Hepatocyte (in vitro differentiated cells): ENCODE measurements around the gene PSMD5. TPM values are rescaled to one million over a fixed set of nuclear protein-coding genes. Genes with fewer than 3 reads are reported as not detected.

Source experiments
- DNase-seq: peaks from one replicate; pipeline ENCODE4 v3.0.0-alpha.2; 2016; ENCODE audit warnings: low spot score
- H2AFZ ChIP-seq: fragments of 200-600 bp; sonication (generic); 2 replicates; pipeline ENCODE4 v1.6.0; 2016; ENCODE audit warnings: antibody characterized with exemption, mild to moderate bottlenecking
- H3K27ac ChIP-seq: fragments of 200-600 bp; sonication (generic); 2 replicates; pipeline ENCODE4 v1.5.1; 2016; ENCODE audit warnings: mild to moderate bottlenecking
- H3K27me3 ChIP-seq: fragments of 200-600 bp; sonication (generic); 2 replicates; pipeline ENCODE4 v1.6.1; 2016
- H3K36me3 ChIP-seq: fragments of 200-600 bp; sonication (generic); replicated peaks from 2 replicates; pipeline ENCODE4 v1.5.1; 2016; ENCODE audit warnings: low read depth; ENCODE audit not compliant: insufficient read depth
- H3K4me1 ChIP-seq: fragments of 200-600 bp; sonication (generic); 2 replicates; pipeline ENCODE4 v1.5.1; 2016; ENCODE audit warnings: mild to moderate bottlenecking, moderate library complexity; ENCODE audit not compliant: insufficient read depth
- H3K4me2 ChIP-seq: fragments of 200-600 bp; sonication (generic); 2 replicates; pipeline ENCODE4 v1.6.0; 2016
- H3K4me3 ChIP-seq: fragments of 200-600 bp; sonication (generic); 2 replicates; pipeline ENCODE4 v1.5.1; 2016; ENCODE audit warnings: mild to moderate bottlenecking
- H3K79me2 ChIP-seq: fragments of 200-600 bp; sonication (generic); 2 replicates; pipeline ENCODE4 v1.6.0; 2017; ENCODE audit warnings: mild to moderate bottlenecking
- H3K9me2 ChIP-seq: fragments of 200-600 bp; sonication (generic); replicated peaks from 2 replicates; pipeline ENCODE4 v1.6.0; 2017; ENCODE audit warnings: mild to moderate bottlenecking; ENCODE audit not compliant: insufficient read depth
- H3K9me3 ChIP-seq: fragments of 200-600 bp; sonication (generic); 2 replicates; pipeline ENCODE4 v1.5.1; 2016; ENCODE audit warnings: low read depth, mild to moderate bottlenecking
- H4K20me1 ChIP-seq: fragments of 200-600 bp; sonication (generic); 2 replicates; pipeline ENCODE4 v1.6.0; 2016; ENCODE audit warnings: mild to moderate bottlenecking; ENCODE audit not compliant: insufficient read depth, poor library complexity, severe bottlenecking
- EZH2 ChIP-seq: fragments of 200-600 bp; sonication (generic); IDR thresholded peaks from 2 replicates; pipeline ENCODE4 v1.6.1; 2016; ENCODE audit warnings: antibody characterized with exemption, mild to moderate bottlenecking, borderline replicate concordance
- EZH2phosphoT487 ChIP-seq: fragments of 200-600 bp; sonication (generic); IDR thresholded peaks from one replicate; pipeline ENCODE4 v1.6.1; 2018; ENCODE audit warnings: antibody characterized with exemption, mild to moderate bottlenecking, low read depth, moderate library complexity; ENCODE audit not compliant: unreplicated experiment, severe bottlenecking
- WGBS: methylation state at CpG from one replicate; pipeline ENCODE4 v1.1.6; 2016; ENCODE audit warnings: low lambda C conversion rate; ENCODE audit errors: missing lambda C conversion rate; 5-methylcytosine and 5-hydroxymethylcytosine counted together
- polyA plus RNA-seq: library from polyadenylated mRNA; unstranded; fragments of >200 nt; fragmentation: Nextera tagmentation; extraction: Ambion mirVana; gene quantifications from 2 replicates; pipeline ENCODE4 v1.2.1, GENCODE V29; 2016
- total RNA-seq: library from RNA; depleted of rRNA; stranded (reverse); fragments of >200 nt; gene quantifications from 2 replicates; pipeline ENCODE4 v1.2.3, GENCODE V29; 2014
- TF ChIP-seq, protein P1 (sequence below): fragments of 200-600 bp; sonication (generic); IDR thresholded peaks from 2 replicates; pipeline ENCODE4 v1.5.1; 2016; ENCODE audit warnings: antibody characterized with exemption, mild to moderate bottlenecking; ENCODE audit not compliant: poor library complexity

Gene PSMD5
- total and polyA plus RNA-seq, 2 experiments from 2014 or later: 10.4 to 14.7 TPM

DNA sequence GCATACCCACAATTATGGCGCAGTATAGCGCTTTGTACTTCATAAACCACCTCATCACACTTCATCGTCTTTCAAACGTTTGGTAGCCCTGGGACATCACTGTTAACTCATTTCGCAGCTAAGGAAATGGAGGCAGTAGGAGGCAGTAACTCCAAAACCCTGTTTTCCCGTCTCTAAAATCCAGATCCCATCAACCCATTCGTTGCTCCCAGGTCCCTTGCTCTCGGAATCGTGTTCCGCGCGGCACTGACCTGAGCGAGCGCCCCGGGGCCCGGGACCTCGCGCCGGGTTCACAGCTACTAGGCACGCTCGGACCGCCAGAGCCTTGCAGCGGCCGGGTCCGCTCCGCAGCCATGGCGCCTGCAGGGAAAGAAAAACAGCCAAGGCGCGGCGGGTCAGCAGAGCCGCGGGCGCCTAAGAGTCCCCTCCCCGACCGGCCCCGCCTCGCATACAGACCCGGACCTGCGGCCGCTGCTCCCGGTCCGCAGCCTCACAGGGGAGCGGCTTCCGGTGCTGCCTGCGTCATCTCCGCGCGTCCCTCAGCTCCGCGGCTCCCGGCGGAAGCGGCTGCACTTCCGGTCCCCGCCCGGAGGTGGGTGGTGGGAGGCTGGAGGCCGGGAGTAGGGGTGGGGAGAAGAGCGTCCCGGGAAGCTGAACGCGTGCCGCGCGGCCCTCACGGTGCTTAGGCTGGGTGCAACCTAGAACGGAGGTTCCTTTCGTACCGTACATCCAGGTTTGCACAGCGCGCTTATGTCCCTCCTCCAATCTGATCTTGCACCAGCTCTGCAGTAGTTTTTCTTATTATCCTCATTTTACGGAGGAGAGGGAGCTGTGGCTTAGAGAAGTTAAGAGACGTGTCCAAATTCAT is 49.6 kb downstream of the PSMD5 start, which contains the start of gene FBXW2:
Gene FBXW2, minus strand, starts transcription at position 519 of the 868 bp plus-strand sequence. CDS start 5,158 bp downstream, outside the sequence.
- Histone ChIP-seq H3K27ac (peak within 1 kb of the TSS; percentile 92), H3K36me3 (no peaks in the 10 kb centered on the region), H4K20me1 (no peaks in the 10 kb centered on the region), H3K9me2 (no peaks in the 10 kb centered on the region), H3K4me3 (peak within 1 kb of the TSS; percentile 89), H3K9me3 (no peaks in the 10 kb centered on the region), H3K79me2 (peaks cover 54% of the 10 kb centered on the region), H3K27me3 (no peaks in the 10 kb centered on the region), H3K4me2 (peak within 1 kb of the TSS; percentile 88), H2AFZ (peak within 1 kb of the TSS; percentile 86), H3K4me1 (peaks cover 10% of the 10 kb centered on the region)
- WGBS: under 1% methylated on average over 68 of the region's 72 CpGs
- peak; percentile 95 for DNase-seq
- TF ChIP-seq EZH2 (no peak), EZH2phosphoT487 (no peak)
- TF ChIP-seq, protein P1, sequence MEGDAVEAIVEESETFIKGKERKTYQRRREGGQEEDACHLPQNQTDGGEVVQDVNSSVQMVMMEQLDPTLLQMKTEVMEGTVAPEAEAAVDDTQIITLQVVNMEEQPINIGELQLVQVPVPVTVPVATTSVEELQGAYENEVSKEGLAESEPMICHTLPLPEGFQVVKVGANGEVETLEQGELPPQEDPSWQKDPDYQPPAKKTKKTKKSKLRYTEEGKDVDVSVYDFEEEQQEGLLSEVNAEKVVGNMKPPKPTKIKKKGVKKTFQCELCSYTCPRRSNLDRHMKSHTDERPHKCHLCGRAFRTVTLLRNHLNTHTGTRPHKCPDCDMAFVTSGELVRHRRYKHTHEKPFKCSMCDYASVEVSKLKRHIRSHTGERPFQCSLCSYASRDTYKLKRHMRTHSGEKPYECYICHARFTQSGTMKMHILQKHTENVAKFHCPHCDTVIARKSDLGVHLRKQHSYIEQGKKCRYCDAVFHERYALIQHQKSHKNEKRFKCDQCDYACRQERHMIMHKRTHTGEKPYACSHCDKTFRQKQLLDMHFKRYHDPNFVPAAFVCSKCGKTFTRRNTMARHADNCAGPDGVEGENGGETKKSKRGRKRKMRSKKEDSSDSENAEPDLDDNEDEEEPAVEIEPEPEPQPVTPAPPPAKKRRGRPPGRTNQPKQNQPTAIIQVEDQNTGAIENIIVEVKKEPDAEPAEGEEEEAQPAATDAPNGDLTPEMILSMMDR: no peak

DNA sequence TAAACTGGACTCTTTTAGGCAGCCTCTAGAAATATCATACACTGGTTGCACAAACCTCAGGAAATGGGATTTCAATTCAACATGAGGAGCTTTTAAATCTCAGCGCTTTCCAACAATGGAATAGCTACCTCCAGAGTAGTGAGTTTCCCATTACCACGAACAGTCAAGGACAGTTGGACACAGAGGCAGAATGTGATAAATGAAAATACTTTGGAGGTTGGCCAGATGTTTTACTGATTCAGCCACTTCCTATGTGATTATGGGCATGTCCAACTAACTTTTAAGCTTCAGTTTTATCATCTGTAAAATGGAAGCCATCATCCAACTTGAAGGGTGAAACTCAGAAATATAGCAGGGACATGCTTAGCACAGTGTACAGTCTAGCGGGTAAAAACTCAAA is 51.6 kb downstream of the PSMD5 start:
- TF ChIP-seq, protein P1: no peak

DNA sequence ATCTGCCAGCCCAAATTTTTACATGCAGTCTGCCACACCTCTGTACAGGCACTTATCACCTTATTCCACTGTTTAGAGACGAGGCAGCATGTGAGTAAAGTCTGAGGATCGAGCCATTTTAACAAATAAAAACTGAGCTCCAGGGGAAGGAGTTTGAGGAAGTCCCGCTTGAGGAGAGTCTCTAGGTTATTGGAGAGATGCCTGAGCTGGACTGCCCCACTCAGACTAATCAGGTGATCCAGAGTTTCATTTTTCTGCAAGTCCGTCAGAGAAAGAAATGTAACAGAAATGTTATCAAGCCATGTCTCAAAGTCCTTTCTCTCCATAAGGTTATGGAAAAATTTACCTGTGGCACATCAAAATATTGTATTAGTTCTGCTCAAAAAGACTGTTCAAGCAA is 54.8 kb downstream of the PSMD5 start:
- DNase-seq: no peak
- Histone ChIP-seq H3K4me3 (no peak overlapping the region), H4K20me1 (no peaks in the 10 kb centered on the region), H3K36me3 (no peaks in the 10 kb centered on the region), H3K9me2 (no peaks in the 10 kb centered on the region), H3K79me2 (peaks cover 90% of the 10 kb centered on the region), H3K4me2 (peak overlapping the region; percentile 22), H2AFZ (no peak overlapping the region), H3K9me3 (no peaks in the 10 kb centered on the region), H3K4me1 (peaks cover 15% of the 10 kb centered on the region), H3K27ac (peak overlapping the region; percentile 35), H3K27me3 (no peaks in the 10 kb centered on the region)
- TF ChIP-seq EZH2phosphoT487: no peak
- no peak for TF ChIP-seq EZH2
- TF ChIP-seq, protein P1: no peak
- WGBS: 85% methylated on average over 4 of the region's 4 CpGs

More for the DNA sequence above, 51.6 kb downstream of the PSMD5 start:
- Histone ChIP-seq H3K9me2 (no peaks in the 10 kb centered on the region), H3K4me2 (peak overlapping the region; percentile 88), H3K9me3 (no peaks in the 10 kb centered on the region), H3K27me3 (no peaks in the 10 kb centered on the region), H3K79me2 (peaks cover 74% of the 10 kb centered on the region), H3K27ac (no peak overlapping the region), H2AFZ (no peak overlapping the region), H3K4me1 (peaks cover 10% of the 10 kb centered on the region), H3K4me3 (no peak overlapping the region), H4K20me1 (no peaks in the 10 kb centered on the region), H3K36me3 (no peaks in the 10 kb centered on the region)
- WGBS: 98% methylated on average over 3 of the region's 3 CpGs
- no peak for DNase-seq
